ENCODE data around the gene RHOT2. TPM values are rescaled to one million over a fixed set of nuclear protein-coding genes. Genes with fewer than 3 reads are reported as not detected.
A peak's percentile ranks its signal among the peaks of the same experiment; 100 is the strongest.

Gene RHOT2
- total and polyA plus RNA-seq, 9 of the 15 experiments (the other 6 are each of a cell fraction or from before 2014, with no cell fraction given) = 5.0 to 373 (median 112) TPM

- TF ChIP-seq EP400 (IDR thresholded peaks at IDR 0.05) = peak; percentile 84
- TF ChIP-seq HNRNPLL (IDR thresholded peaks at IDR 0.05; ENCODE audit: low read depth, low read length, poor library complexity, severe bottlenecking) = peak; percentile 72
- TF ChIP-seq TOE1 (IDR thresholded peaks at IDR 0.05; ENCODE audit: borderline replicate concordance) = peak; percentile 90
- 0 out of 2 replicates have a peak, but pooled peaks have one; percentile 8 for TF ChIP-seq TOE1 (CRISPR knock-in tag; IDR thresholded peaks at IDR 0.05; ENCODE audit: borderline replicate concordance, low read depth)
- TF ChIP-seq HDAC1 (IDR thresholded peaks at IDR 0.05) = peak; percentile 93 to 98
- peak; percentile 87 for TF ChIP-seq BDP1 (IDR thresholded peaks at IDR 0.05; ENCODE audit: insufficient read depth, insufficient read length)
- peak; percentile 75 for TF ChIP-seq RBBP5 (IDR thresholded peaks at IDR 0.05; ENCODE audit: borderline replicate concordance, insufficient read depth, low read length, poor library complexity, severe bottlenecking)
- peak; percentile 96 for TF ChIP-seq MAX (CRISPR knock-in tag; IDR thresholded peaks at IDR 0.05)
- 0 out of 2 replicates have a peak, but pooled peaks have one; percentile 42 for TF ChIP-seq KLF6 (CRISPR knock-in tag; IDR thresholded peaks at IDR 0.05; ENCODE audit: borderline replicate concordance)
- TF ChIP-seq GABPB1 (CRISPR knock-in tag; IDR thresholded peaks at IDR 0.05) = peak; percentile 85
- TF ChIP-seq KAT8 (IDR thresholded peaks at IDR 0.05; ENCODE audit: low read depth) = no peak
- no peak for TF ChIP-seq ZNF780A (CRISPR knock-in tag; IDR thresholded peaks at IDR 0.05)
- peak; percentile 87 for TF ChIP-seq RB1 (IDR thresholded peaks at IDR 0.05; ENCODE audit: low read depth)
- 0 out of 4 replicates have a peak, but pooled peaks of 1 of the 2 experiments have one; percentile 27 for TF ChIP-seq KDM4B (IDR thresholded peaks at IDR 0.05; ENCODE audit: borderline replicate concordance in 2 of 2, low read depth in 1 of 2)
- TF ChIP-seq NR1H2 (CRISPR knock-in tag; IDR thresholded peaks at IDR 0.05) = peak; percentile 28
- TF ChIP-seq THRA (IDR thresholded peaks at IDR 0.05) = no peak
- TF ChIP-seq CHD1 (IDR thresholded peaks at IDR 0.05; ENCODE audit: low read length) = peak; percentile 92
- peak; percentile 76; the same call in 1 of the 2 replicates for TF ChIP-seq ZNF511 (CRISPR knock-in tag; IDR thresholded peaks at IDR 0.05)
- no peak for TF ChIP-seq ILK (tag; IDR thresholded peaks at IDR 0.05; ENCODE audit: borderline replicate concordance, low read depth)
- peak in 1 of 2 experiments; percentile 36; a peak in 2 of 4 replicates for TF ChIP-seq TRIM24 (IDR thresholded peaks at IDR 0.05)
- TF ChIP-seq CAMTA2 (CRISPR knock-in tag; conservative IDR thresholded peaks at IDR 0.05) = no peak
Measured at GRCh38 chr16:636206-637080, 31.5 kb upstream of the RHOT2 start, which contains the start of gene METTL26 (continued).

Data from K562 (cell line).